T-helper 1 cell (primary cell): Measurements from ENCODE around the gene CCPG1.
"Not testable (repeated sequence)": the region's sequence is repeated elsewhere in the genome, so short reads cannot be mapped to it uniquely, and the experiment has no call there.

Experiments
- DNase-seq, 5 donors: peaks; one replicate each; pipeline ENCODE4 v3.0.0-alpha.2; 2012 to 2020
- total RNA-seq, 4 donors: gene quantifications; one replicate each; lab custom pipeline; 2026; lab: John Stamatoyannopoulos, UW

Gene CCPG1, protein sequence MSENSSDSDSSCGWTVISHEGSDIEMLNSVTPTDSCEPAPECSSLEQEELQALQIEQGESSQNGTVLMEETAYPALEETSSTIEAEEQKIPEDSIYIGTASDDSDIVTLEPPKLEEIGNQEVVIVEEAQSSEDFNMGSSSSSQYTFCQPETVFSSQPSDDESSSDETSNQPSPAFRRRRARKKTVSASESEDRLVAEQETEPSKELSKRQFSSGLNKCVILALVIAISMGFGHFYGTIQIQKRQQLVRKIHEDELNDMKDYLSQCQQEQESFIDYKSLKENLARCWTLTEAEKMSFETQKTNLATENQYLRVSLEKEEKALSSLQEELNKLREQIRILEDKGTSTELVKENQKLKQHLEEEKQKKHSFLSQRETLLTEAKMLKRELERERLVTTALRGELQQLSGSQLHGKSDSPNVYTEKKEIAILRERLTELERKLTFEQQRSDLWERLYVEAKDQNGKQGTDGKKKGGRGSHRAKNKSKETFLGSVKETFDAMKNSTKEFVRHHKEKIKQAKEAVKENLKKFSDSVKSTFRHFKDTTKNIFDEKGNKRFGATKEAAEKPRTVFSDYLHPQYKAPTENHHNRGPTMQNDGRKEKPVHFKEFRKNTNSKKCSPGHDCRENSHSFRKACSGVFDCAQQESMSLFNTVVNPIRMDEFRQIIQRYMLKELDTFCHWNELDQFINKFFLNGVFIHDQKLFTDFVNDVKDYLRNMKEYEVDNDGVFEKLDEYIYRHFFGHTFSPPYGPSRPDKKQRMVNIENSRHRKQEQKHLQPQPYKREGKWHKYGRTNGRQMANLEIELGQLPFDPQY
- 12.0 to 17.3 (median 14.1) reads per million in 4 donors for total RNA-seq

- DNase-seq: peak; percentile 78 to 93 (median 81)
These were observed at the start of gene CCPG1, which contains the start of gene PIERCE2 for GRCh38 chr15:55408012-55408928. Gene CCPG1 (minus strand): TSS chr15:55408359. CDS start chr15:55389424, 18,935 bp downstream. Gene PIERCE2 (plus strand): TSS chr15:55408495. CDS start chr15:55408769, 274 bp downstream.

DNA sequence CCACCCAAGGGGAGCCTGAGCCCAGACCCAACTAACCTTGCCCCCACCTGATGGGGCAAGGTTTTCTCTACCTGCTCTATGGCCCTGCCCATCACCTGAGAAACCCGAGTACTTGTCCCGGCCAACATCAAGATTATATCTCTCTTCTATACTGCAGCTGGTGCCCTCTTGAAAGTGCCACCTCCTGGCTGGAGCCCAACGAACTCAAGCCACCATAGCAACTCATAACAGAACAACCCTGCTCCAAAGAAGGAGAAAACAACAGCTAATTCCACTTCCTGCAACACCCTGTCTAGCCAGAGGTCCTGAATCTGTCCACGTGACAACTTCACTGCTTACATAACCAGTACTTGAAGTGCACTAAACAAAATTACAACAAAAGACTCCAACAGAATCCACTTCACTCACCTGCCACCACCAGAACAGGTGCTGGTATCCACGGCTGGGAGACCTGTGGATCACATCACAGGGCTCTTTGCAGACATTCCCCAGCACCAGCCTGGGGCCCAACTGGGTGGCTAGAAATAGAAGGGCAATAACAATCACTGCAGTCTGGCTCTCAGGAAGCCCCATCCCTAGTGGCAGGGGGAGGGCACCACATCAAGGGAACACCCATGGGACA, 49.4 kb upstream of the CCPG1 start:
- DNase-seq: no peak

GRCh38 chr15:55447030-55447394, 38.9 kb upstream of the CCPG1 start:
- DNase-seq: not testable (repeated sequence)

- not testable (repeated sequence) for DNase-seq
These were observed 38.3 kb upstream of the CCPG1 start for GRCh38 chr15:55446379-55447029.

- DNase-seq: not testable (repeated sequence)
These were observed 37.8 kb upstream of the CCPG1 start for GRCh38 chr15:55445936-55446335.

- DNase-seq: not testable (repeated sequence)
These were observed 35.0 kb upstream of the CCPG1 start for GRCh38 chr15:55443141-55443540.

DNA sequence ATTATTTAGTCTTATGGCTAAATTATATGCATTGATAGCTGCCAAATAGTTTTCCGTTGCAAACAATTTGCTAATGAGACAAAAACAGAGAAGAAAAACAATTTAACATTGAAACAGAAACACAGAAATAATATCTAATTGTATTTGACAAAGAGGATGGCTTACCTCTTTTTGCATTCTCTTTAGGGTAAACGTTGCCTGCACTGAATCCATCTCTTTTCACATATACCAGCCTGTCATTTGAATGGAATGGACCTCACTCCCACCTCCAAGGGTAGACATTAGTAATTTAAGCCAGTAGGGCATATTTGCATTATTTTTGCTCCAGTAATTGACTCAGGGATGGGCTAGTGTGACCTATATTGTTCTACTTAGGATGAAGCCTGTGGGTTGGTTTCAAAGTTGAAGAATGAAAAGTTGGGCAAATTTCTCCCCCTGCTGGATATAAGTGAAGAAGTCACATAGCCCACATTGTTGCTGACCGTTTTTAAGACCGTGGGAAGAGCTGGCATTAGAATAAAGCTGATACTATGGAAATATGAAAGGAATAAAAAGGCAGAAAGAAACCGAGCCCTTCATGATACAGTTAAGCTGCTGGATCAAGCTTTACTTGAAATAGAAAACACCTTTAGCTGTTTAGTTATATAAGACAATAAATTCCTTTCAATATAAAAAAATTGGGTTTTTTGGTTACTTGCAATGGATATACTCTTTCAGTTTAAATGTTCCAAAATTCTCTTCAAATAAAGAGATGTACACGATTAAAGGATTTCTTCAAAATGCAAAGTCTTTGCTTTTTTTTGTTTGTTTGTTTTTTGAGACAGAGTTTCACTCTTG, 27.0 kb upstream of the CCPG1 start:
- peak in 2 of 5 donors; percentile 1 to 40 for DNase-seq

DNA sequence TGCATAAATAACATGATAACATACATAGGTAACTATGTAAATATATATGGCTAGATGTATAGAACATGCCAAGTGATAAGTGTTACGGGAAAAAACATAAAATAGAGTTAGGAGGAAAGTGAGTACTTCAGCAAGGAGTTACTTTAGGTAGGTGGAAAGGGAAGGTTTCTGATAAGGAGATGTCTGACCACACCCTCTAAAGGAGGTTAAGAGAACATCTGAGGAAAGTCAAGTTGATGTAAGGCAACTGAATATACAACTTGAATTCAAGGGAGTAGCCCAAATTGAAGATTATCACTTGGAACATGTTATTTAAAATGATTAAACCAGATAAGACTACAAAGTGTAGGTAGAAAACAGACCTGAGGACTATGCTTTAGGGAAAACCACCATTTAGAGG, 13.9 kb upstream of the CCPG1 start:
- DNase-seq: no peak

DNA sequence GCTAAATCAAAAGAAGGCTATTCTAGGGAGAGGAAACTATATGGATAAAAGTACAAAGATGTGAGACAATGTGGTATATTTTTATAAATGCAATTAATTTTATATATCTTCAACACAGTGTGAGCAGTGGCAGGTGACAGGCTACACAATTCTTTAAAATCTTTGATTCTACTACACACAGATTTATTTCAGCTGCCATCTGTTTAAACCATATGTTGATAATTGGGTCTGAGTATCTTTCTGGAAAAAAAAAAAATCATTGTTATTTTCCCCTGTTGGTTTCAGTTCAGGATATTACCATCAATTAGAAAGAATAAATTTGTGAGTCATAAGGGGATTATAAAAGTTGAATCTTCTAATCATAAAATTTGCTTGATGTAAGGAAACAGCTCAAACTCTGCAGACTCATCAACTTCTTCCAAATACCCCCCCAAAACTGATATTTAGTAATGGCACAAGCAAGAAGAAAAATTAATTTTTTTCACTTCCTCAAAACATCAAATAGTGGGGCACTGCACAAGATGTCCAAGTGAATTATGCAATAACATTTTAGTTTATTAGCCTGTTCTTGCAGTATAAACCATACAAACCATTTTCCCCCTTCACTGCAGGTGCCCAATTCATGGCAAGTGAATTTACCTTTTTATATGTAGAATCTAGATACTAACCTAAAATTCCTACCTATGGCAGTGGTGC, 12.2 kb upstream of the CCPG1 start:
- DNase-seq: no peak

DNA sequence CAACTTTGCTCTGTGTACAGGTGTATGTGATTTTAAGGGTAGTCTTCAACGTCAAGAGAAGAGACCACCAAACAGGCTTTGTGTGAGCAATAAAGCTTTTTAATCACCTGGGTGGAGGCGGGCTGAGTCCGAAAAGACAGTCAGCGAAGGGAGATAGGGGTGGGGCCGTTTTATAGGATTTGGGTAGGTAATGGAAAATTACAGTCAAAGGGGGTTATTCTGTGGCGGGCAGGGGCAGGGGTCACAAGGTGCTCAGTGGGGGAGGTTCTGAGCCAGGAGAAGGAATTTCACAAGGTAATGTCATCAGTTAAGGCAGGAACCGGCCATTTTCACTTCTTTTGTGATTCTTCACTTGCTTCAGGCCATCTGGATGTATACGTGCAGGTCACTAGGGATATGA, 9.5 kb upstream of the CCPG1 start:
- not testable (repeated sequence) for DNase-seq

DNA sequence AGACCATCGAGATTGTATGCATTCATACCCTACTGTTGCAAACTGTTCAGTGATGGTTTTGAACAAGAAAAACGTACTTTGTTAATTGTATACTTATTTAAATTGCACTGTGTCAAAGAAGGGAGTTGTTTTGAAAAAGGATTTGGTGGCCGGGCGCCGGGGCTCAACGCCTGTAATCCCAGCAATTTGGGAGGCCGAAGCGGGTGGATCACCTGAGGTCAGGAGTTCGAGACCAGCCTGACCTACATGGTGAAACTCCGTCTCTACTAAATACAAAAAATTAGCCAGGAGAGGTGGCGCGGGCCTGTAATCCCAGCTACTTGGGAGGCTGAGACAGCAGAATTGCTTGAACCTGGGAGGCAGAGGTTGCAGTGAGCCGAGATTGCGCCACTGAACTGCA, 817 bp upstream of the CCPG1 start:
- DNase-seq: not testable (repeated sequence)

DNA sequence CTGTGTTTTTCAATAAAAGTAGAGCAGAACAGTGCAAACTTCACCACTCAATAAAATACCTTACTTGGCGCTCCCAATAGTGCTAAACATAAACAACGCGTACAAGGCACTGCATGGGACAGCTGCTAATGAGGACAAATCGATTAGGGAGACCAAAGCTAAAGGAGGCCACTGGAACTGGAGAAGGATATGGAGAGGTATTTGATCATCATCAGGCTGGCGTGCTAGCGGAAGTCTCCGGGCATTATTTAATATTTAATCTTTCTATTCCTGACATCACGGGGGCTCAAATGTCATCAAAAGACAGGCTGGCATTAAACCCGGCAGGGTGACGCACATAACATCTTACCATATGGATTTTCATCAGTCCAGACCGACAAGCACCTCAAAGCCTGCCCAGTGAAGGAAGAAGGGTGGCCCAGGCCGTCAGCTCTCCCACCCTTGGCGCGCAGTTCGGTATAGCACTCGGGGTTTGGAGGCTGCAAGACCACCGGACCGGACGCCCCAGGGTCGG, 604 bp downstream of the CCPG1 start:
- no peak for DNase-seq

DNA sequence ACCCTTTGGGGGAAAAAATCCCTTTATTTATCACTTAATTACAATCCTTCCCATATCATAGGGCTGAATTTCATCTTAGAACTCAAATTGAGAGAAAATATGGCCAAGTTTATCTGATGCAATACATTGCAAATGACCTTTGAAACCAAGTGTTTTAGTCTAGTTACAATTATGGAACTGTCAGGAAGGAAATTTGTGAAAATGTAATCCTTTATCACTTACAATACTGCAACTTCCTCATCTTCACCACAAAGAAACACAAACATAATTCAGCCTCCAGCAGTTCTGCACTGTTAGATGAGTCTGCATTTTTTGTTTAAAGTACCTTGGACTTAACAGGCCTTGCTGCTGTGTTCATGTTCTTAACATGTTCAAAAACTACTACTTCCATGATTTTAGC, 4.6 kb downstream of the CCPG1 start:
- peak in 1 of 5 donors; percentile 65 for DNase-seq

DNA sequence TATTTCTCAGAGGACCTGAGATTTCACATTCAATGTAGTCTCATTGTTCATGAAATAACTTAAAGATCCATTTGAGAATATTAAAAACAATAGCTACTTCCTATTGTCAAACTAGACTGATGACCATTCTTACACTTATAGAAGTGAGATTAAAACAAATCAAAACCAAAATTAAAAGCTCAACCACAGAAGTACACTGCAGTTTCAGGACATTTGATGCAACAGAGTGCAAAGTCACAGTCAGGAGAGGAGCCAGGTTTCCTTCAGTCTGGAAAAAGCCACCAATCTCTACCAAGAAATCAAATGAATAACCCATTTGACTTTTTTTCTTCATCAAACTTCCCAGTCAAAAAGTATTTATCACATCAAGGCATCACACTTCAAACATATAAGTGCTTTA, 5.5 kb downstream of the CCPG1 start:
- peak in 1 of 5 donors; percentile 45 for DNase-seq

DNA sequence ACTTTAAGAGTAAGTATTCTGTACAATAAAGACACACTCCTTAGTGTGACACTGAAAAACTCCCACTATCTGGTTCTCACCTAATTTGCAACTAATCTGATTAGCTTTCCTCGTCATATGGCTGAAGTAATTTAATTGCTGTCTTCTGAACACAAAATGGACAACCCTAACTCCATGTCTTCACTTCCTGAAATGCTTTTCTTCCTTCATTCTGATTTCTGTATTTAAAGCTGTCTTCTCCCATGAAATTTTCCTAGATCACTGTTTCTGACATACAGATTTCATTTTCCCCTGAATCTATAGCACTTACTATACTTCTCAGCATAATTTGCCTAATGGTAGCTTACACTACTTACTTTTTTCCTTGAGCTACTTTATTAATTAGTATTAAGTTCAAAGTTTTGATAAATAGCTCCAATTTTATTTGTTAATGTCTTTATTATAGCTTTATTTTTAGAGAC, 6.3 kb downstream of the CCPG1 start:
- DNase-seq: no peak

DNA sequence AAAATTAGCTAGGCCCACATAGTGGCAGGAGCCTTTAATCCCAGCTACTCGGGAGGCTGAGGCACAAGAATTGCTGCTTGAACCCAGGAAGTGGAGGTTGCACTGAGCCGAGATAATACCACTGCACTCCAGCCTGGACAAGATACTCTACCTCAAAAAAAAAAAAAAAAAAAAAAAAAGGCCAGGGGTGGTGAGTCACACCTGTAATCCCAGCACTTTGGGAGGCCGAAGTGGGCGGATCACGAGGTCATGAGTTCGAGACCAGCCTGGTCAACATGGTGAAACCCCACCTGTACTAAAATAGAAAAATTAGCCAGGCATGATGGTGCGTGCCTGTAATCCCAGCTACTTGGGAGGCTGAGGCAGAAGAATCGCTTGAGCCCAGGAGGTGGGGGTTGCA, 8.1 kb downstream of the CCPG1 start:
- not testable (repeated sequence) for DNase-seq

DNA sequence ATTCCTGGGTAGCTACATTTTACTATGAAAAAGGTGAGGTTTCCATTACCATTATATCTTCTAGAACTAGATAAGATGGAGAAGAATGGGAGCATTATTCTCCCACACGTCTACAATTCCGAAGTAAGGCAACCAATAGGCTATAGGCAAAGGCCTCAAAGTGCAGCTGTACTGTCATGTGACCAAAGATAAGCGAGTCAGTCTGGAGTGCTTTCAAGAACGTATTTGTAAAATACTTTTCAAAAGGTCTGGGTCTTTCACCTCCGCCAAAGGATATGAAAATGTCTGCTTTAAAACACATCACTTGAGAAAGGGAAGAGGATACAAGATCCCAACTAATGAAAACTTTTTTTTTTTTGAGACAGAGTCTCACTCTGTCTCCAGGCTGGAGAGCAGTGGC, 9.9 kb downstream of the CCPG1 start:
- DNase-seq: no peak

DNA sequence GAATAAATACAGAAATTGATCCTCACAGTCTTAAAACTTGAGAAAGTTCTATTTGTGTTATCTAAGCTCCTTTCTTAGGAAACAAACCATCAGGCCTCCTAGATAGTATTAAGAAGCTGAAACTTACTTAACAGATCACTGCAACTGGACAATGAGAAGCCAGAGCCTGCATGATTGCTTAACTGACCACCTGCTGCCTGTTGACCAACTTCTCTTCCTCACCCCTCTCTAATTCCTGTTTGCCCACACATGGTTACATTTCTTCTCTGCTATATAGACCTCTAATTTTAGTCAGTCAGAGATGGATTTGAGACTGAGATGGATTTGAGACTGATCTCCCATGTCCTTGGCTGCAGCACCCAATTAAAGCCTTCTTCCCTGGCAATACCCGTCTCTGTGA, 13.5 kb downstream of the CCPG1 start:
- no peak for DNase-seq

- DNase-seq: no peak
These were observed 18.9 kb downstream of the CCPG1 start for GRCh38 chr15:55389264-55389607.

- no peak for DNase-seq
These were observed 21.1 kb downstream of the CCPG1 start for GRCh38 chr15:55387027-55387426.
